Vagina (tissue), 2 donors: Measurements from ENCODE around the gene NOX1.

ENCODE experiments used
- POLR2AphosphoS5 ChIP-seq, 2 donors: sonication (generic); formaldehyde crosslinking; IDR thresholded peaks; one replicate each; pipeline ENCODE4 v1.9.0; 2017; ENCODE audit warnings: antibody characterized with exemption in 2 of 2, mild to moderate bottlenecking in 2 of 2, low read depth in 1 of 2; ENCODE audit not compliant: insufficient read depth in 1 of 2
- TF ChIP-seq, protein P1 (sequence below), 3 experiments: fragments of 450-650 bp in 2 of 3; fragments of 200-600 bp in 1 of 3; sonication (generic) in 1 of 3; IDR thresholded peaks; one replicate each; pipeline ENCODE4 v1.5.1; 2017 to 2019; ENCODE audit warnings: antibody characterized with exemption in 3 of 3, mild to moderate bottlenecking in 2 of 3, moderate library complexity in 2 of 3

DNA sequence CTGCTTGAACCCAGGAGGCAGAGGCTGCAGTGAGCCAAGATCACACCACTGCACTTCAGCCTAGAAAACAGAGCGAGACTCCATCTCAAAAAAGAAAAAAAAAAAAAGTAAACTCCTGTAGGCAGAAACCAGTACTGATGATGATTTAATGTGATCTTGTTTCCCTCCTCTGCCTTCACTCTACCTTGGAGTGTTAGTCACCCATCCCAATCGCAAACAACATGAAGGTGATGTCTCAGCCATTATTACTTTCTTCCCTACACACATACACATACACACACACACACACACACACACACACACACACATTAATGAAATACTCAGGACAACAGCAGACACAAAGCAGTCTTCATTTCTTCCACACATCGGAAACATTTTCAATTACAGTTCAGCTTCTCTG is 39.0 kb upstream of the NOX1 start:
- TF ChIP-seq, protein P1, sequence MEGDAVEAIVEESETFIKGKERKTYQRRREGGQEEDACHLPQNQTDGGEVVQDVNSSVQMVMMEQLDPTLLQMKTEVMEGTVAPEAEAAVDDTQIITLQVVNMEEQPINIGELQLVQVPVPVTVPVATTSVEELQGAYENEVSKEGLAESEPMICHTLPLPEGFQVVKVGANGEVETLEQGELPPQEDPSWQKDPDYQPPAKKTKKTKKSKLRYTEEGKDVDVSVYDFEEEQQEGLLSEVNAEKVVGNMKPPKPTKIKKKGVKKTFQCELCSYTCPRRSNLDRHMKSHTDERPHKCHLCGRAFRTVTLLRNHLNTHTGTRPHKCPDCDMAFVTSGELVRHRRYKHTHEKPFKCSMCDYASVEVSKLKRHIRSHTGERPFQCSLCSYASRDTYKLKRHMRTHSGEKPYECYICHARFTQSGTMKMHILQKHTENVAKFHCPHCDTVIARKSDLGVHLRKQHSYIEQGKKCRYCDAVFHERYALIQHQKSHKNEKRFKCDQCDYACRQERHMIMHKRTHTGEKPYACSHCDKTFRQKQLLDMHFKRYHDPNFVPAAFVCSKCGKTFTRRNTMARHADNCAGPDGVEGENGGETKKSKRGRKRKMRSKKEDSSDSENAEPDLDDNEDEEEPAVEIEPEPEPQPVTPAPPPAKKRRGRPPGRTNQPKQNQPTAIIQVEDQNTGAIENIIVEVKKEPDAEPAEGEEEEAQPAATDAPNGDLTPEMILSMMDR (IDR thresholded peaks at IDR 0.05) = no peak
- TF ChIP-seq POLR2AphosphoS5 (IDR thresholded peaks at IDR 0.05; ENCODE audit: insufficient read depth in 1 of 2, low read depth in 1 of 2) = no peak
